Measurements from ENCODE around the gene MRPL48.

- TF ChIP-seq SUZ12 (IDR thresholded peaks at IDR 0.05; ENCODE audit: extremely low read depth, insufficient read depth, insufficient read length) (no peak), YY1 (IDR thresholded peaks at IDR 0.05; ENCODE audit: insufficient read depth, insufficient read length) (no peak)
Observed at GRCh38 chr11:73889019-73889418, 101.3 kb downstream of the MRPL48 start.

All from NT2/D1 (cell line).